ENCODE measurements around the gene FARP1. TPM values are rescaled to one million over a fixed set of nuclear protein-coding genes. Genes with fewer than 3 reads are reported as not detected.

FARP1 gene
- total and polyA plus RNA-seq, 2 of the 13 experiments (the other 11 are each of a cell fraction or from before 2014, with no cell fraction given), result 70.6 to 126 TPM

GRCh38 chr13:98467263-98467985 lies 324.5 kb downstream of the FARP1 start:
- peaks cover 17% of the 10 kb centered on the region for H4K20me1 ChIP-seq (ENCODE audit: insufficient read depth, low read length)
- no peak for FAIRE-seq
- H3K4me2 ChIP-seq (ENCODE audit: low read depth, low read length), result no peak overlapping the region
- H3K4me3 ChIP-seq (replicated peaks in 1 of 3; ENCODE audit: insufficient read depth in 1 of 3, low read depth in 2 of 3, low read length in 3 of 3), result no peak overlapping the region
- H3K9me3 ChIP-seq (ENCODE audit: low read length), result no peaks in the 10 kb centered on the region
- peak; percentile 32 for ATAC-seq
- no peak for DNase-seq (ENCODE audit: low spot score)
- H2AFZ ChIP-seq (ENCODE audit: low read length), result no peak overlapping the region
- ChIA-PET CTCF (ENCODE audit: low intra/inter-chr PET ratio, low total read pairs) (no interaction called here), POLR2A (no interaction called here)
- BruUV-seq (replicated peaks), result no TSS peak
- H3K27ac ChIP-seq (ENCODE audit: extremely low read length, insufficient read depth, low read length), result no peak overlapping the region
- TF ChIP-seq ZFP91 (CRISPR knock-in tag; IDR thresholded peaks at IDR 0.05; ENCODE audit: borderline replicate concordance), result peak; percentile 38; the same call in 1 of the 2 replicates
- TF ChIP-seq ZBTB42 (CRISPR knock-in tag; IDR thresholded peaks at IDR 0.05), result no peak
- no peaks in the 10 kb centered on the region for H3K27me3 ChIP-seq (ENCODE audit: control insufficient read depth in 1 of 2, insufficient read depth in 2 of 2, low read length in 2 of 2)
- peaks cover 6% of the 10 kb centered on the region for H3K79me2 ChIP-seq (ENCODE audit: insufficient read depth, low read length)
- peaks cover 35 to 84% of the 10 kb centered on the region in 2 experiments for H3K36me3 ChIP-seq (replicated peaks in 1 of 2; ENCODE audit: control insufficient read depth in 1 of 2, insufficient read depth in 2 of 2, low read length in 2 of 2)
- 88% methylated on average over 13 of the region's 13 CpGs for WGBS (ENCODE audit: low lambda C conversion rate)
- H3K9ac ChIP-seq (ENCODE audit: insufficient read depth, low read depth, low read length), result no peak overlapping the region
- in situ Hi-C loops (cut with HindIII; ENCODE audit: extremely low pct_ligation_motif_present, low pct_unique_long_range_greater_than_20kb) (loop anchor here (10.0 kb wide), 1 partner anchor 377 kb away; no protein-coding TSS in a partner anchor), intact Hi-C loops (cut with micrococcal nuclease; ENCODE audit: unreplicated experiment) (loop anchor here (5.0 kb wide), 1 partner anchor 205 kb away; no protein-coding TSS in a partner anchor)
- H3K4me1 ChIP-seq (ENCODE audit: insufficient read depth, low read length), result peaks cover 16% of the 10 kb centered on the region

- Histone ChIP-seq H2AFZ (ENCODE audit: low read length) (no peak overlapping the region), H3K4me1 (ENCODE audit: insufficient read depth, low read length) (peaks cover 17% of the 10 kb centered on the region), H3K79me2 (ENCODE audit: insufficient read depth, low read length) (peaks cover 4% of the 10 kb centered on the region), H3K27ac (ENCODE audit: extremely low read length, insufficient read depth, low read length) (no peak overlapping the region), H3K4me3 (replicated peaks in 1 of 3; ENCODE audit: insufficient read depth in 1 of 3, low read depth in 2 of 3, low read length in 3 of 3) (no peak overlapping the region), H3K27me3 (ENCODE audit: control insufficient read depth in 1 of 2, insufficient read depth in 2 of 2, low read length in 2 of 2) (no peaks in the 10 kb centered on the region), H3K9ac (ENCODE audit: insufficient read depth, low read depth, low read length) (no peak overlapping the region), H3K9me3 (ENCODE audit: low read length) (no peaks in the 10 kb centered on the region), H3K4me2 (ENCODE audit: low read depth, low read length) (no peak overlapping the region), H3K36me3 (replicated peaks in 1 of 2; ENCODE audit: control insufficient read depth in 1 of 2, insufficient read depth in 2 of 2, low read length in 2 of 2) (peaks cover 32 to 80% of the 10 kb centered on the region in 2 experiments), H4K20me1 (ENCODE audit: insufficient read depth, low read length) (peaks cover 14% of the 10 kb centered on the region)
- FAIRE-seq (no peak), ATAC-seq (peak; percentile 28), DNase-seq (ENCODE audit: low spot score) (no peak)
- in situ Hi-C loops (cut with HindIII; ENCODE audit: extremely low pct_ligation_motif_present, low pct_unique_long_range_greater_than_20kb), result loop anchor here (10.0 kb wide), 1 partner anchor 376 kb away; no protein-coding TSS in a partner anchor
- TF ChIP-seq ZNF263 (CRISPR knock-in tag; IDR thresholded peaks at IDR 0.05), result peak; percentile 12; the same call in 1 of the 2 replicates
- TF ChIP-seq STAG1 (CRISPR knock-in tag; IDR thresholded peaks at IDR 0.05), result peak; percentile 50; the same call in 1 of the 2 replicates
- TF ChIP-seq SIX4 (CRISPR knock-in tag; IDR thresholded peaks at IDR 0.05), result no peak
- TF ChIP-seq CTCF (CRISPR knock-in tag; IDR thresholded peaks at IDR 0.05), result peak; percentile 45
- TF ChIP-seq ARNT2 (CRISPR knock-in tag; IDR thresholded peaks at IDR 0.05; ENCODE audit: low read depth), result no peak
- 100% methylated on average over 3 of the region's 3 CpGs for WGBS (ENCODE audit: low lambda C conversion rate)
- intact Hi-C loops (cut with micrococcal nuclease; ENCODE audit: unreplicated experiment), result loop anchor here (2.0 to 5.0 kb wide), 2 partner anchors 184 to 204 kb away; no protein-coding TSS in a partner anchor
- POLR2A ChIA-PET, result no interaction called here
- CTCF ChIA-PET (ENCODE audit: low intra/inter-chr PET ratio, low total read pairs), result no interaction called here
- no TSS peak for BruUV-seq (replicated peaks)
Observed at GRCh38 chr13:98468361-98468760, 325.5 kb downstream of the FARP1 start.

Data from HepG2 (cell line).